COR-L47 (cell line): Measurements from ENCODE around the gene DEAF1.
A peak's percentile ranks its signal among the peaks of the same experiment; 100 is the strongest.
"Not testable (repeated sequence)": the region's sequence is repeated elsewhere in the genome, so short reads cannot be mapped to it uniquely, and the experiment has no call there.

Experiments
- DNase-seq: peaks from one replicate; lab custom pipeline; 2025; lab: John Stamatoyannopoulos, UW

The DEAF1 gene

DNA sequence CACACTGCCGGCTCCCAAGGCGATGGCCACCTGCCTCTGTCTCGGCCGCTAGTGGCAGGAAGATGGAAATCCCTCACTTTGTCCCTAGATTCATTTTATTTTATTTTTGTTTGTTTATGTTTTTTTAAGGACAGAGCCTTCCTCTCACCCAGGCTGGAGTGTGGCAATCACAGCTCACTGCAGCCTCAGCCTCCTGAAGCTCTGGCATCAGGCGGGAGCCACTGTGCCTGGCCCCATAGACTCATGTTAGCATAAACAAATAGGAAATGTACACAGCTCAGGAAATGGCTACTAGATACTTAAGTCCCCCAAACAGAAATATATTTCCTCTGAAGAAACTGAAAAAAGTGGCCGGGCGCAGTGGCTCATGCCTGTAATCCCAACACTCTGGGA lies 4.1 kb upstream of the DEAF1 start:
- DNase-seq = no peak

GRCh38 chr11:698493-699115 lies 3.6 kb upstream of the DEAF1 start:
- no peak for DNase-seq

GRCh38 chr11:697811-698311 lies 2.8 kb upstream of the DEAF1 start:
- DNase-seq = no peak

DNA sequence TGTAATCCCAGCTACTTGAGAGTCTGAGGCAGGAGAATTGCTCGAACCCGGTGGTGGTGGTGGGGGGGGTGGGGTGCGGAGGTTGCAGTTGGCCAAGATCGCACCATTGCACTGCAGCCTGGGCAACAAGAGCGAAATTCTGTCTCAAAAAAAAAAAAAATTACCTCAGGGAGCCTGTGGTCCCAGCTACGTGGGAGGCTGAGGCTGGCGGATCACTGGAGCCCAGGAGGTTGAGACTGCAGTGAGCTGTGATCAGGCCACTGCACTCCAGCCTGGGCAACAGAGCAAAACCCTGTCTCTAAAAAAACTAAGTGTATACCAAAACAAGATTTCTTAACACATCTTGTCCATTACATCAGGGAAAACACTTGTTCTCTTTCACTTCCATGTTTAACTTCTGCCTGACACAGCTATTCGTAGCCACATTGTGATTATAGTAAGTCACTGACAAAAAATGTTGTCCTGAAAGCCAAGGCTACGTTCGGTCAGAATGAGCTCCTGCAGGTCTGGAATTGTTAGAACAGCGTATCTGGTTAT lies 2.0 kb upstream of the DEAF1 start:
- DNase-seq = no peak

DNA sequence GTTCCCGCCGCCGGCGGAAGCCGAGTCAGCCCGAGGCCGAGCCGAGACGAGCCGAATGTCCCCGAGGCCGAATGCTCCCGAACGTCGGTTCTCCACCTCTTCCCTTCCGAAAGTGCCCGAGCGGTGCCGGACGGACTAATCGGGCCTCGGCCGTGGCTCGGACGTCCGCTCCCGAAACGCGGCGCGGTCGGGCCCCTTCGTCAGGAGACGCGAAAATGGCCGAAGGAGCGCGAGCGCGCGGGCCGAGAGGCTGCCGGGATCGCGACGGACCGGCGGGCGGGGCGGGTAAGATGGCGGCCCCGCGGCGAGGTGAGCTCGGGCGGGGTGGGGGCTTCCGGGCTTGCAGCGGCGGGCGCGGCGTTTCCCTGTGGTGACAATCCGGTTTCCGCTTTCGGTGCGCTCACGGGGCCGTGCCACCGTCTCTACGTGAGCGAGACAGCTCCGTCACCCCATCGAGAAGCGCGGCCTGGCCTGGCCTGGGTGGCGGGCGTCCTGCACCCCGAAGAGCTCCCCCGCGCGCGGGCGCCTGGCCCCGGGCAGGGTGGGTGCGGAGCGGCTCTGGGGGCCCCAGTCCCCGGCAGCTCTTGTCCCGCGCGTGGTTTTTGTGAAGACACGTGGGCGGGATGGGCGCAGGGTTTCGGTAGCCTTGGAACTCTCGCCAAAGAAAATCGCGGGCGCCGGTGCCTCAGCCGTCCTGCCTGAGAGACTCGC lies 671 bp upstream of the DEAF1 start, which contains the start of gene TMEM80:
Gene TMEM80, plus strand, starts transcription at position 279 of the 711 bp plus-strand sequence. Its CDS starts 12 bp downstream, at position 291.
- DNase-seq = peak; percentile 98

DNA sequence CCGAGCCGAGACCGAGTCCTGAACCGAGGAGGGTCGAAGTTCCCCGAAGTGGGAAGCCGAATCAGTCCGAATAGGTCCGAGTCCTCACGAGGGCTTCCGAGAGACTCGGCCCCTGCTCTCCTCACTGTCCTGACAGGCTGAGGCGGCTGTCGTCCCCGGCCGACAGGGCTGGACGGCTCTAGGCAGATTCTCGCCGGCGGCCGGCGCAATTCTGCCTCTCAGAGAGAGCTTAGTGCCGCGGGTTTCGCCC lies 191 bp upstream of the DEAF1 start:
- DNase-seq = no peak

- DNase-seq = peak; percentile 74
Measured at GRCh38 chr11:693887-694562, 997 bp downstream of the DEAF1 start.

- DNase-seq = peak; percentile 24
Measured at GRCh38 chr11:693415-693831, 1.6 kb downstream of the DEAF1 start.

DNA sequence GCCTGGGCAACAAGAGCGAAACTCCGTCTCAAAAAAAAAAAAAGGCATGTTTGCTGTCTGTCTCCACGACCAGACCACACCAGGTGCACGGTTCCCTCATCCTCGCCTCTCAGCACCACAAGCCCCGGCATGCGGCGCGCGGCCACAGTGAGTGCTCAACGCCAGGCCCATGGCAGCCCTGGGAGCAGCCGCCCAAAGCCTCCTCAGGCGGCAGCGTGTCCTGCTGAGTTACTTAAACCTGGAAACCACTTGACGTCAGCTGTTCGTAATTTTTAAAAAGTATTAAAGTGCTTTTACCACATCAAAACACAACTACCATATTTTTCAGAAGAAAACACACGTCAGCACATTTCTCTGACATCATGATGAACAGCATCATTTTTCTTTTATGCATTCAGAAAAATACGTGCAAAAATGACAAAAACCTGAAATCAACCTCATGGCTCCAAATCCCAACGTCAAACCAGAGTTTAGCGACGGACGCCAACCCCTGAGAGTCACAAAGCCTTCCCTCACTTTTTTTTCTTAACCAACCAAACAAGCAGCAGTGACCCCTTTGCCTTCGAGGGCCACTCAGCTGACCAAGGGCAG lies 2.1 kb downstream of the DEAF1 start:
- no peak for DNase-seq

- DNase-seq = no peak
Measured at GRCh38 chr11:691710-692590, 3.1 kb downstream of the DEAF1 start.

- DNase-seq = no peak
Measured at GRCh38 chr11:690738-691633, 4.0 kb downstream of the DEAF1 start.

DNA sequence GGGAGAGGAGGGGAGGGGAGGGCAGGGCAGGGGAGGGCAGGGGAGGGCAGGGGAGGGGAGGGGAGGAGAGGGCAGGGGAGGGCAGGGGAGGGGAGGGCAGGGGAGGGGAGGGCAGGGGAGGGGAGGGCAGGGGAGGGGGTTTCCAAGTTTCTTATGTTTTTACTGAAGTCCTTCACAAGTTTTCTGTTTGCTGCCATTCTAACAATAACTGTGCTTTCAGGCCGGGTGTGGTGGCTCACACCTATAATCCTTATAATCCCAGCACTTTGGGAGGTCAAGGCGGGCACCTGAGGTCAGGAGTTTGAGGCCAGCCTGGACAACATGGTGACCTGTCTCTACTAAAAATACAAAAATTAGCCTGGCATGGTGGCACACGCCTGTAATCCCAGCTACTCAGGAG lies 4.8 kb downstream of the DEAF1 start:
- DNase-seq = not testable (repeated sequence)

- no peak for DNase-seq
Measured at GRCh38 chr11:689625-690024, 5.4 kb downstream of the DEAF1 start.

GRCh38 chr11:688681-689080 lies 6.3 kb downstream of the DEAF1 start:
- no peak for DNase-seq

- no peak for DNase-seq
Measured at GRCh38 chr11:687751-688150, 7.3 kb downstream of the DEAF1 start.

DNA sequence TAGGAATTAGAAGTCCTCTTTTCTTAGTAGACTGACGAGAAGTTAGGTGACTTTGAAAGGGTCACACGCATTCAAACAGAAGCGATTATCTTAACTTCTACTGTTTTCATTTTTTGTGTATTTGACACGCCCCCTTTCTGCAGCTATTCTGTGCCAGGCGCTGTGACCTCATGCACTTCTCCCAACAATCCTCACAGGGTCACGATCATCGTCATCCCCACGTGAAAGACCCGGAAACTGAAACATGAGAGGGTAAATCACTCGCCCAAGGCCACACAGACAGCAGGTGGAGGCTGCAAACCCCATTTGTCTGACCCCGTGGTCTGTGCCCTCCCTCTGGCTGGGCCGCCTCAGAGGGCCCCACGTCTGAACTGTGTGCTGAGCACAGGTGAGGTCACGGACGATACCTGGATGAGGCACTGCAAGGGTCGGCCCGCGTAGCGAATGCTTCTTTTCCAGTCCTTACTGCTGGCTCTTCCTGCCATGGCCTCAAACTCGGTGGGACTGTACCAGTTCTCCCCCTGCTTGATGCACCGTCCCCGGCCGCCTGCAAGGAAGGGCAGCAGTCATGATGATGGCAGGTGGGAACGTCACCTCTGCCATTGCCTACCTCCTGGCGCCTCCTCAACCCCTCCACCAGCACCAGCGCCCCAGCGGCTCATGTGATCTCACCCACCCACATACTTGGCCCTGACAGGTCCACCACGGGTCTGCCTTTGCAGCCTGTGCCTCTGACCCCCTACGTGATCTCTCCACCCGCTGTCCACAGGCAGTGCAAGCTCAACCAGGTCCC lies 8.4 kb downstream of the DEAF1 start:
- no peak for DNase-seq

DNA sequence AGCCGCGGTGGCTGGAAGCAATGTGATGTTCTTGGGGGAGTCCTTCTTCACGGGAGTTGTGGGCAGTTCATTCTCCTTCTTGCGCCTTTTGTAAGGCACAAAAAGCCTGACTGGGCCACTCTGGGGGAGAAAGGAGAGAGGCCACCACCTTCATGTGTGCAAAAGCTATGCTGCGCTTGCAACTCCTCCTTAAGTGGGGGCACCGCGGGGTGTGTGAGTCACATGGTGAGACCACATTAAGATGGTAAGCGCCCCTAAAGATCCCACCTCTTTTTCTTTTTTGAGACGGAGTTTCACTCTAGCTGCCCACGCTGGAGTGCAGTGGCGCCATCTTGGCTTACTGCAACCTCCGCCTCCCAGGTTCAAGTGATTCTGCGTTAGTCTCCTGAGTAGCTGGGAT lies 14.1 kb downstream of the DEAF1 start:
- no peak for DNase-seq

- DNase-seq = no peak
Measured at GRCh38 chr11:680476-680875, 14.5 kb downstream of the DEAF1 start.

DNA sequence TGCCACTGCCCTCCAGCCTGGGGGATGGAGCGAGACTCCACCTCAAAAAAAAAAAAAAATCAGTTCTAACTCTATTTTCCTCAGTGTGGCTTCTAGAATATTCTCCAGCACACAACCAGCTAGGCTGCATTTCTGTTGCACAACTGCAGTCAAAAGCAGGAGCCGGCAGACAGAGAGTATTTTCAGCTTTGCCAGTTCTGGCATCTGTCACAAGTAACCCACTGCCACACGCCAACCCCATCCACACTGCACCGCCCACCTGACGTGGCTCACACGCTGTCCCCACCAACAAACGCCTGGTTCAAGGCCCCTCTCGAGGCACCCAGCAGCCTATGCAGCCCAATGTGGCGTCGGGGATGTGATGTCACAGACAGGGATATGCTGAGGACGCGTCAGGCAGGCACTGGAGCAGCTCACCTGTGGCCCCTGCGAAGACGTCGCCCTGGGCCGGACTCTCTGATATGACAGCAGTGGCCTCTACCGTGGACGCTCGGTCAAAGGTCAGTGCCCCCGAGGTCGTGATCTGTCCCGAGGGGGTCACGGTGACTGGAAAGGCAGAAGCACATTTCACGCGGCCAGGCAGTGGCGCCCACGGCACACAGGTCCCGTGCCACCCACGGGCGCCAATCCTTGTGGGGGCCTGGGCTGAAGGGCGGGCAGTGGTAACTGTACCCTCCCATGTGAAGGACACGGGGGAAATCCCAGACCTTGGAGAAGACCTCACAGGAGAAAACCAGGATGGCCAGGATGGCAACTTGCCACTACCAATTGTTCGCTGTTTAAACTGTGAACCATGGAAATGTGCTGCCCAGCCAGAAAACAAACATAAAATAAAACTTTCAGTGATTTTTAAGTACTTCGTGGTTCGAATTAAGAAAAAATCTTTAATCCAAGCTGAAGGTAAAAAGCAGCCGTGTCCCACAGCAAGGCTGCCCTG lies 15.5 kb downstream of the DEAF1 start:
- no peak for DNase-seq
